Activated CD8-positive, alpha-beta memory T cell treated with anti-CD3 and anti-CD28 coated beads, Interleukin-2, amount 10 ng/mL, durations not matched to agents 7 days and 5 days (primary cell): ENCODE measurements around the gene TBC1D22B. TPM values are rescaled to one million over a fixed set of nuclear protein-coding genes. Genes with fewer than 3 reads are reported as not detected.
A peak's percentile ranks its signal among the peaks of the same experiment; 100 is the strongest.

ENCODE experiments used
- ATAC-seq: fragments of 150-1000 bp; cut with Tn5 transposase; one replicate; pipeline ENCODE4 v1.10.0; 2021; ENCODE audit warnings: moderate library complexity
- CTCF ChIA-PET: fragments of 350-600 bp; sonication (Branson Sonifier 250); formaldehyde crosslinking; loops from one replicate; lab custom pipeline; 2021; ENCODE audit warnings: antibody characterized with exemption; lab: Charles Lee
- DNase-seq: peaks from one replicate; pipeline ENCODE4 v3.0.0-alpha.2; 2020
- H3K27ac Mint-ChIP-seq: one replicate; pipeline ENCODE4 v1.8.0; 2021; ENCODE audit warnings: mild to moderate bottlenecking, mixed read lengths
- H3K27me3 Mint-ChIP-seq: one replicate; pipeline ENCODE4 v1.8.0; 2021; ENCODE audit warnings: mixed read lengths
- H3K36me3 Mint-ChIP-seq: one replicate; pipeline ENCODE4 v1.8.0; 2021; ENCODE audit warnings: mild to moderate bottlenecking, mixed read lengths
- H3K4me1 Mint-ChIP-seq: one replicate; pipeline ENCODE4 v1.8.0; 2021; ENCODE audit warnings: mixed read lengths
- H3K4me3 Mint-ChIP-seq: one replicate; pipeline ENCODE4 v1.8.0; 2021; ENCODE audit warnings: mild to moderate bottlenecking, moderate library complexity, mixed read lengths
- H3K9me3 Mint-ChIP-seq: one replicate; pipeline ENCODE4 v1.8.0; 2022; ENCODE audit warnings: low read depth, mixed read lengths
- total RNA-seq, 2 experiments: library from RNA; stranded (reverse); gene quantifications; one replicate each; pipeline ENCODE4 v1.2.3, GENCODE V29; 2021

Gene TBC1D22B, protein sequence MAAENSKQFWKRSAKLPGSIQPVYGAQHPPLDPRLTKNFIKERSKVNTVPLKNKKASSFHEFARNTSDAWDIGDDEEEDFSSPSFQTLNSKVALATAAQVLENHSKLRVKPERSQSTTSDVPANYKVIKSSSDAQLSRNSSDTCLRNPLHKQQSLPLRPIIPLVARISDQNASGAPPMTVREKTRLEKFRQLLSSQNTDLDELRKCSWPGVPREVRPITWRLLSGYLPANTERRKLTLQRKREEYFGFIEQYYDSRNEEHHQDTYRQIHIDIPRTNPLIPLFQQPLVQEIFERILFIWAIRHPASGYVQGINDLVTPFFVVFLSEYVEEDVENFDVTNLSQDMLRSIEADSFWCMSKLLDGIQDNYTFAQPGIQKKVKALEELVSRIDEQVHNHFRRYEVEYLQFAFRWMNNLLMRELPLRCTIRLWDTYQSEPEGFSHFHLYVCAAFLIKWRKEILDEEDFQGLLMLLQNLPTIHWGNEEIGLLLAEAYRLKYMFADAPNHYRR
- total RNA-seq = 10 to 100 TPM; 17.3 to 17.9 TPM

DNA sequence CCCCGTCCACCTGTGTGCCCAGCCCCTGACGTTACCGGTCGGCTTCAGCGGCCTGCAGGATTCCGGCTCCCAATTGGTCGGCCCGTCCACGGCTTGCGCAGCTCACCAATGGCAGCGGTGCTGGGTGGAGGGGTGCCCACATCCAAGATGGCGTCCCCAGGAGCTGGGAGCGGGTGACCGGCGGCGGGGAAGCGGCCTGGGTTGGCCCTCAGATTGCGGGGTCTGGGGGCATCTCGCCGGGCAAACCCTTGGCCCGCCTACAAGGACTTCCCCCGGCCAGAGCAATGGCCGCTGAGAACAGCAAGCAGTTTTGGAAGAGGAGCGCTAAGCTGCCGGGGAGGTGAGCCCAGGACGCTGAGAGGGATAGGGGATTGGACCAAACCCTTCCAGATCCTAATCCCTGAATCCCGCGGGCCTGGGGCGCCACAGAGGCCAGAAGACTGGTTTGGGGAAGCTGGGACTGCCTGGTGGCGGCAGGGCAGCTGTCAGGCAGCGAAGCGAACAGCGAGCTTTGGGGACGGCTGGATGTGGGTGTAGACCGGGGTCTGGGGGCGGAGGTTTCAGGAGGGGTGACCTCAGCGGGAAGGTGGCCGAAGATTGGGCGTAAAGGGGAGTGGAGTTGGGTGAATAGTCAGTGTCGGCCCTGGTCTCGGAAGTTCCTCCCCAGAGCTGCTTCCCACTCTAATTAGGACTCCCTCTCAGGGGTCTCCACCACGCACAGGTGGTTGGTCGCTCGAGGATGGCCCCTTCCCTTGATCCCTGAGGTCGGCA, at the start of gene TBC1D22B, which contains the start of gene TMEM217:
Gene TBC1D22B, plus strand, starts transcription at position 139 of the 771 bp plus-strand sequence. Its CDS starts 146 bp downstream, at position 285.
Gene TMEM217, minus strand, starts transcription at position 511 of the 771 bp plus-strand sequence. CDS start 39,114 bp downstream, outside the sequence.
- Mint-ChIP-seq H3K9me3 (no peaks in the 10 kb centered on the region), H3K36me3 (peaks cover 17% of the 10 kb centered on the region), H3K4me1 (peaks cover 42% of the 10 kb centered on the region), H3K4me3 (peak within 1 kb of the TSS; percentile 82), H3K27ac (peak within 1 kb of the TSS; percentile 98), H3K27me3 (no peaks in the 10 kb centered on the region)
- DNase-seq (peak; percentile 98), ATAC-seq (peak; percentile 99)
- CTCF ChIA-PET = interaction anchor here (0.7 to 2.1 kb wide), 11 partner anchors 13 to 240 kb away, joined by 3 to 8 read pairs (median 3); partner anchors contain the start of genes CMTR1 and PIM1

DNA sequence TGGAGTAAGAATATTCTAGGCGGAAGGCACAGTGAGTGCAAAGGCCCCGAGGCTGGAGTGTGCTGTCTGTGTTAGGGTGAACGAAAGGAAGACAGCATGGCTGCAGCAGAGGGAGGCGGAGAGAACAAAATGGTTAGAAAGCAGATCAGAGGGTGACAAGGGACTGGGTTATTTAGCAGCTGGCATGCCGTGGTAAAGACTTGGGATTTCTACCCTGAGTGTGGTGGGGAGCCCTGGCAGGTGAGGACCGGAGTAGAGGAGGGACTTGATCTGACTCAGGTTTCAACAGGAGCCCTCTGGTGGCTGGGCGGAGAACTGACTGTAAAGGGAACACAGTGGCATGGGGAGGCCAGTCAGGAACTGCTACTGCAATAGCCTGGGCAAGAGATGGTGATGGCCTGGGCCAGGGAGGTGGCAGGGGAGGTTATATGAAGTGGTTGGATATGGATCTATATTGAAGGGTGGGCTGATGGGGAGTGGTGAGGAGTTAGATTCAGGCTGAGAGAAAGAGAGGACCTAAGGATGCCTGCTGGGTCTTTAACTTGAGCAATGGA, 49.6 kb upstream of the TBC1D22B start:
- CTCF ChIA-PET = interaction anchor here (0.7 to 21.2 kb wide), 15 partner anchors 9 to 355 kb away, joined by 3 to 899 read pairs (median 5); partner anchors contain the start of genes PIM1, PPIL1, TBC1D22B and TMEM217

DNA sequence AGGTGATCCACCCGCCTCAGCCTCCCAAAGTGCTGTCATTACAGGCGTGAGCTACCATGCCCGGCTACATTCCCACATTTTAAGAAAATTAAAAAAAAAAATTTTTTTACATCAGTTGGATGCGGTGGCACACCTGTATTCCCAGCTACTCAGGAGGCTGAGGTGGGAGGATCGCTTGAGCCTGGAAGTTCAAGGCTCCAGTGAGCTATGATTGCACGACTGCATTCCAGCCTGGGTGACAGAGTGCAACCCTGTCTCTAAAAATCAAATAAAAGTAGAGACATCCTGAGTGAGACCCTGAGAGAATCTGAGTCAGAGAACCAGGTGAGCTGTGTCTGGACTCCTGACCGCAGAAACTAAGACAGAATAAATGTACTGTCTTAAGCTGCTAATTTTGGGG, 48.8 kb upstream of the TBC1D22B start:
- Mint-ChIP-seq H3K9me3 (no peaks in the 10 kb centered on the region), H3K4me3 (no peak overlapping the region), H3K27me3 (no peaks in the 10 kb centered on the region), H3K36me3 (no peaks in the 10 kb centered on the region), H3K4me1 (peaks cover 58% of the 10 kb centered on the region), H3K27ac (peak overlapping the region; percentile 91)
- CTCF ChIA-PET = interaction anchor here (0.8 to 21.2 kb wide), 16 partner anchors 9 to 450 kb away, joined by 3 to 899 read pairs (median 7); partner anchors contain the start of genes PIM1 and PPIL1
- ATAC-seq (no peak), DNase-seq (no peak)

More for the DNA sequence above, 49.6 kb upstream of the TBC1D22B start:
- Mint-ChIP-seq H3K9me3 (no peaks in the 10 kb centered on the region), H3K27me3 (no peaks in the 10 kb centered on the region), H3K27ac (peak overlapping the region; percentile 88), H3K36me3 (no peaks in the 10 kb centered on the region), H3K4me3 (peak overlapping the region; percentile 3), H3K4me1 (peaks cover 65% of the 10 kb centered on the region)
- ATAC-seq (peak; percentile 85), DNase-seq (peak; percentile 97)

DNA sequence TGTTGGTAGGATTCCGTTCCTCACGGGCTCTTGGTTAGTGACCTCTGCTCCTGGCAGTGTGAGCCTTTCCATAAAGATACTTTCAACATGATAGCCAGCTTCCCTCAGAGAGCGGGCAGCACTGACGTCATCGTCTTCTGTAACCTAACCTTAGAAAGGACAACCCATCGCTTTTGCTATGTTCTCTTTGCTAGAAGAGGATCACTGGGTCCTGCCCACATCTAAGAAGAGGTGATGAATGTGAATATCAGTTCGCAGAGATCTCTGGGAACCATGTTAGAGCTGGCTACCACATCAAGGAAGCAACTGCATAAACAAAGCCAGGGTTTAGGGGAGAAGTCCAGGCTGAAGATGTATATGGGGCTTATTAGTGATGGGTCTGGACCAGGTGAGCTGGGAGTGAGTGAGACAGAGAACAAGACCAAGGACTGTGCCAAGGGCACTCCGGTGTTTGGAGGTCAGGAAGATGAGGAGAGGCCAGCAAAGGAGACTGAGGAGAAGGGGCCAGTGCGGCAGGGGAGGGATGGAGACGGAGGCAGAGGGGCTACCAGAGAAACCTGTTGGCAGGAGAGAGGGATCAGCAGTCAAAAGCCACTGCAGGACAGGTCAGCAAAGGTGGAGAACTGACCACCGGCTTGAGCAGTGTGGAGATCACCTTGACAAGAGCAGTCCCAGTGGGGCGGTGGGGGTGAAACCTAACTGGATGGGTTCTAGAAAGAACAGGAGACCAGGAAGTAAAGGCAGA, 47.9 kb upstream of the TBC1D22B start:
- ATAC-seq = peak; percentile 30
- DNase-seq = peak; percentile 67
- Mint-ChIP-seq H3K27ac (peak overlapping the region; percentile 91), H3K4me3 (no peak overlapping the region), H3K9me3 (no peaks in the 10 kb centered on the region), H3K4me1 (peaks cover 52% of the 10 kb centered on the region), H3K27me3 (no peaks in the 10 kb centered on the region), H3K36me3 (no peaks in the 10 kb centered on the region)
- CTCF ChIA-PET = interaction anchor here (0.6 to 21.2 kb wide), 41 partner anchors 11 to 587 kb away, joined by 3 to 899 read pairs (median 4); partner anchors contain the start of genes C6orf89, MTCH1, PIM1 and PPIL1

DNA sequence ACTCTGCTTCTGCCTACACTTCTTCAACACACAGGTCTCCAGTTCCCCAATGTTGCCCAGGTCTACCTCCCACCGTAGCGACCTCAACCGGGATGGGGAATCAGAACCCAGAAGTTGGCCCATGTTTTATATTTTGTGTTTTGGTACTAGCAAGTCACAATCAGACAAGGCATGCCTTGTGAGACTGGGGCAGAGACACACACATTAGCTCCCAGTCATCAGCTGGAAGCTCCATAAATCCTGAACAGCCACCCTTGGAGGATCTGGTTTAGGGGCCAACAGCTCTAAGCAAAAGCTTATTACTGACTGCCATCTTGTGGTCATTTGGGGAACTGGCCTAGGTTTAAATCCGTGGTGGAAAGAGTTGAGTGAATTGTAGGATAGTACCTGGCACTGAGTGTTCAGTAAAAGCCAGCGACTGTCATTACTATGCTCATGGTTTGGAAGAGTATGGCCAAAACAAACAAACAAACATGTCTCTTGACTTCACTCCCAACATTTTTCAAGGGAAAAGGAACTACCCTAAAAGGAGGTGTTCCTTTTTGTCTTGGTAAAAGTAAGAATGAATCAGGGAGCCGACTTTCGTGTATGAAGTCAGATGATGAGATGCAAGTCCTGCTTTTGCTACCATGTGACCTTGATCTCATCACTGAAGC, 47.1 kb upstream of the TBC1D22B start:
- Mint-ChIP-seq H3K9me3 (no peaks in the 10 kb centered on the region), H3K36me3 (no peaks in the 10 kb centered on the region), H3K27me3 (no peaks in the 10 kb centered on the region), H3K4me1 (peaks cover 46% of the 10 kb centered on the region), H3K27ac (peak overlapping the region; percentile 91), H3K4me3 (no peak overlapping the region)
- DNase-seq = peak; percentile 88
- CTCF ChIA-PET = interaction anchor here (0.6 to 21.2 kb wide), 36 partner anchors 10 to 587 kb away, joined by 3 to 899 read pairs (median 4); partner anchors contain the start of genes C6orf89, MTCH1 and PIM1
- peak; percentile 51 for ATAC-seq

DNA sequence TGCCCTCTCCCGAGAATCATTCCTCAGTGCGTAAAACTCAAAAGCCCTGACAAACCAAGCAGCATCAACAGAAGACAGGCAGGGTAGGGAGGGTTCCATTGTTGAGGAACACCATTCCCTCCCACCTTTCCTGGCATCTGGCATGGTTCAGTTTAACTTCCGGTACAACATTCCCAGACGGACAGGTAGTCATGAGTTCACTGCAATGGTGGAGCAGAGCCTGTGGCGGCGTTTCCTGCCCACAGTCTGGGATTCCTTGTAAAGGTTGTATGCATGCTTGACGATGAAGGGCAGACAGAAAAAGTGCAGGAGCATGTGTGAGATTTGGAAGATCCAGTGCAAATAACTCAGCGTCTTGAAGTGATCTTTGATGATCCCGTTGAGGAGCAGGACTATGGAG, 45.3 kb upstream of the TBC1D22B start:
- ATAC-seq (no peak), DNase-seq (no peak)
- CTCF ChIA-PET = interaction anchor here (1.1 to 21.2 kb wide), 8 partner anchors 28 to 446 kb away, joined by 3 to 899 read pairs (median 7); partner anchors contain the start of gene C6orf89
- no peaks in the 10 kb centered on the region for H3K36me3 Mint-ChIP-seq
- H3K27ac Mint-ChIP-seq = no peak overlapping the region
- H3K27me3 Mint-ChIP-seq = no peaks in the 10 kb centered on the region
- no peaks in the 10 kb centered on the region for H3K9me3 Mint-ChIP-seq
- H3K4me3 Mint-ChIP-seq = no peak overlapping the region
- peaks cover 32% of the 10 kb centered on the region for H3K4me1 Mint-ChIP-seq

DNA sequence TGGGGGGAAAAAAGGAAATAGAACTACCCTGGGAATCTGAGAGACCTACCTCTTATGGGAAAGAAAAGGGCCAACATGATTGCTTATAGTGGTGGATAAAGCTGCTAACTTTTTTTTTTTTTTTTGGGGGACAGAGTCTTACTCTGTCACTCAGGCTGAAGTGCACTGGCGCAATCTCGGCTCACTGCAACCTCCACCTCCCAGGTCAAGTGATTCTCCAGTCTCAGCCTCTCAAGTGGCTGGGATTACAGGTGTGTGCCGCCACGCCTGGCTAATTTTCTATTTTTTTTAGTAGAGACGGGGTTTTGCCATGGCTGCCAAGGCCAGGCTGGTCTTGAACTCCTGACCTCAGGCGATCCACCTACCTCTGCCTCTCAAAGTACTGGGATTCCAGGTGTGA, 39.5 kb upstream of the TBC1D22B start:
- no peak overlapping the region for H3K4me3 Mint-ChIP-seq
- CTCF ChIA-PET = interaction anchor here (21.2 kb wide), 1 partner anchor 193 kb away, joined by 899 read pairs; no protein-coding TSS in a partner anchor
- DNase-seq = no peak
- no peak for ATAC-seq
- H3K9me3 Mint-ChIP-seq = no peaks in the 10 kb centered on the region
- no peak overlapping the region for H3K27ac Mint-ChIP-seq
- no peaks in the 10 kb centered on the region for H3K27me3 Mint-ChIP-seq
- H3K4me1 Mint-ChIP-seq = peaks cover 23% of the 10 kb centered on the region
- H3K36me3 Mint-ChIP-seq = no peaks in the 10 kb centered on the region

DNA sequence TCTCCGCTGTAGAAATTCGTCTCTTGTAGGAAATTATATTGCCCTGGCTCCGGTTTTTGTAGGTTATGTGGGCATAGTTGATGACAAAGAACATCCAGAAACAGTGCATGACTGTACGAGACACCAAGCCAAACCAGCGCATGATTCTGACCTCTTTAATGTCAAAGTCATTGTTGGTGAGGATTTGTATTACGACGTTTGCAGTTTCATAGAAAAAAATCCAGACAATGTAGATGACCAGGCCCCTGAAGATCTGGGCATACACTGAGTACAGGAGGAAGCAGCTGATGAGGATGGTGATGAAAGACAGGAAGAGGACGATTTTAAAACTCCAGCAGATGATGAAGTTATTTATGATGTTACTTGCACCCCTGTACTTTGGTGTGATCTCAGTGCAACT, 39.1 kb upstream of the TBC1D22B start:
- no peaks in the 10 kb centered on the region for H3K27me3 Mint-ChIP-seq

DNA sequence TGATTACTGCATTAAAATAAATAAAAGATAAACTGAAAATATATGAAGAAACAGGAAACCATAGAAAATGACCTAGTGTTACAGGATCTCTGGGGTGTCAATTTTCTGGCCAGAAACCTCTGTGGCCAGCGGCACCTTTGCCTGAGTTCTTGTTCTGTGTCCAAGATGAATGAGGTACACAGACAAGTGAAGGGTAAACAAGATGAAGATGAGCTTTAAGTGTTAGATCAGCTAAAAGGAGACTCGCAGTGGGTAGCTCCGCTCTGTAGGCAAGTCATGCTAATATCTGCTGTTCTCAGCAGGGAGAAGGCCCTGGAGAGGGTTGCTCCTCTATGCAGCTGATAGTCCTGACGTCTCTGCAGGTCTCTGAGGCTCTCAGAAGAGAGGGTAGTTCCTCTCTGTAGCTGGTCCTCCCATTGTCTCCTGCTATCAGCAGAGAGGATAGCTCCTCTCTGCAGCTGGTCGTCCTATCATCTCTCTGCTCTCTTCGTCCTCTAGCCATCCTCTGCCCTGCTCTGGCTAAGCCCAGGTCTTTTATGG, 35.9 kb upstream of the TBC1D22B start:
- Mint-ChIP-seq H3K36me3 (no peaks in the 10 kb centered on the region), H3K27me3 (no peaks in the 10 kb centered on the region), H3K4me1 (peaks cover 24% of the 10 kb centered on the region), H3K27ac (peak overlapping the region; percentile 70), H3K4me3 (peak overlapping the region; percentile 79), H3K9me3 (no peaks in the 10 kb centered on the region)
- no peak for DNase-seq
- ATAC-seq = no peak
- CTCF ChIA-PET = interaction anchor here (1.1 to 6.4 kb wide), 5 partner anchors 11 to 202 kb away, joined by 3 to 38 read pairs (median 12); no protein-coding TSS in a partner anchor

More for the DNA sequence above, 39.1 kb upstream of the TBC1D22B start:
- CTCF ChIA-PET = interaction anchor here (2.3 kb wide), 1 partner anchor 200 kb away, joined by 14 read pairs; no protein-coding TSS in a partner anchor
- no peaks in the 10 kb centered on the region for H3K9me3 Mint-ChIP-seq
- ATAC-seq (no peak), DNase-seq (no peak)
- H3K4me1 Mint-ChIP-seq = peaks cover 24% of the 10 kb centered on the region
- no peak overlapping the region for H3K4me3 Mint-ChIP-seq
- H3K36me3 Mint-ChIP-seq = no peaks in the 10 kb centered on the region
- H3K27ac Mint-ChIP-seq = no peak overlapping the region

DNA sequence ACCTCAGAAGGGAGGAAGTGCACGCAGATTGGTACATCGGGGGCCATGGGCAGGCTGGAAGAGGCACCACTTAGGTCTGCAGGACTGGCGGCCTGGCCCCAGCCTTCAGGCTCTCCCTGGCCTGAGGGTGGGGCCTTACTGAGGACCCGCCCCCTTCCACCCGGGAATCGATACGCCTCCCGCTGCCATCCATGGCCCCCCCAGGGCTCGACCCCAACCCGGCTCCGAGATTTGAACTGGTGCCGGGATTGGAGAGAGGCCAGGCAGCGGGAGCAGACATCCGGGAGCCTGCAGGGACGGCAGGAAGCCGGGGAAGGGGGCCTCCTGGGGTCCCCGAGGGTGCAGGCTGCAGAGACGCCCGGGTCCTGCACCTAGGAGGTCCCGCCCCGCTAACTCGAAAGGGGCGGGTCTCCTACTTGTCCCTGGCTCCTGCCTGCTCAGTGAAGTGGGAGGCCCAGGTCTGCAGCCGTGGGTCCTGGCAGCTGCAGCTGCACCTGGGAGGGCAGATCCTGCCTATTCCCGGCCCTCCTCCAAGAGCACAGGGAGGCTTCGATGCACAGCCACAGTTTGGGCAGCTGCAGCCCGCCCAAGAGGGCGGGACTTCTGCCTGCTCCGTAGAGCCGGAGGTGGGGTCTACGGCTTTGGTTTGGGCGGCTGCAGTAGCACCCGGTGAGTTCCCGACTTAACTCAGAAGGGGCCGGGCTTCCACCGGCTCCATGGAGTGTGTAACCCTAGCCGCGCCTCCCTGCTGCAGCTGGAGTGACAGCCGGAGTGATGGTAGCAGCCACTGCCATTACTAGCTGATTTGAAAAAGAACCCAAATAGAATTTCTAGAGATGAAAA, 35.2 kb upstream of the TBC1D22B start:
- DNase-seq (peak; percentile 89), ATAC-seq (peak; percentile 95)
- Mint-ChIP-seq H3K27ac (peak overlapping the region; percentile 71), H3K4me3 (peak overlapping the region; percentile 79), H3K27me3 (no peaks in the 10 kb centered on the region), H3K4me1 (peaks cover 24% of the 10 kb centered on the region), H3K36me3 (no peaks in the 10 kb centered on the region), H3K9me3 (no peaks in the 10 kb centered on the region)
- CTCF ChIA-PET = interaction anchor here (0.6 to 6.4 kb wide), 7 partner anchors 11 to 202 kb away, joined by 3 to 38 read pairs (median 4); no protein-coding TSS in a partner anchor
